Dedifferentiated amniotic fluid mesenchymal stem cell (primary cell): Measurements from ENCODE around the gene STK11.

Experiments used
- DNase-seq: peaks from one replicate; pipeline ENCODE4 v3.0.0-alpha.2; 2016; ENCODE audit errors: extremely low spot score

STK11 gene

DNA sequence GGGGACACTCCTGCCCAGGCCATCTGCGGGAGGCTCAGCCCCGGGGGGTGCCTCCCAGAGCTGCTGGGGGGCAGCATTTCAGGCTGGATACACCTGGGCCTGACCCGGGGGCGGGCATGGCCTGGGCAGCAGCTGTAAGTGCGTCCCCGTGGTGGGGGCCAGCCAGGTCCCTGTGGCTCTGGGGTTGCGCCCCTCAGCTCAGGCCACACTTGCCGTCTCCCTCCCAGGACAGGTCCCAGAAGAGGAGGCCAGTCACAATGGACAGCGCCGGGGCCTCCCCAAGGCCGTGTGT lies 20.6 kb downstream of the STK11 start:
- no peak for DNase-seq

DNA sequence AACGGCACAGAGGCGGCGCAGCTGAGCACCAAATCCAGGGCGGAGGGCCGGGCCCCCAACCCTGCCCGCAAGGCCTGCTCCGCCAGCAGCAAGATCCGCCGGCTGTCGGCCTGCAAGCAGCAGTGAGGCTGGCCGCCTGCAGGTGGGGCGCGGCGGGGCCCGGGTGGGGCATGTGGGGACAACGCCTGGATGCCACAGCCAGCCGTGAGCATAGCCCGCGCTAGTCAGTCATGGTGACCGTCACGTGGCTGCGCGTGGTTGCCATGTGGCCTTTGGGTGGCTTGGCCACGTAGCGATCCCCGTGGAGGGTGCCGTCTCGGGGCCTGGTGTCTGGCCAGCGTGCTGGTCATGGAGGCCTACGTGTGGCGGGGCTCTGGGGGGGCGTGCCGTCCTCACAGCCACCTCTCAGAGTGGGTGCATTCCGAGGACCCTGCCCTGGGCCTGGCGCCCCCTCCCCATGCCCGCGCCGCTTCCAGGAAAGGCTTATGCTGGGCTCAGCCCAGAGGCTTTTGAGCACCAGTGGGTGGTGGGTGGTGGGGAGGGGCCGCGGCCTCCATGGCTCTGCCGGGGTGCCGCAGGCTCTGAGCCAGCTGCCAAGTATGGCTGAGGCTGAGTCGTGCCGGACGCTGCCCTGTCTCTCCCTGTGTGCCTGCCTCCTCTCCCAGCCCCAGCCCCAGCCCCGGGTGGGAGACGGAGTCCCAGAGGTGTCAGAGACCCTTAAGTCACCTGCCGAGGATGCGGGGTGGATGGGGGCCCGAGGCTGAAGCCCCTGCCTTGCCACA lies 21.1 kb downstream of the STK11 start:
- DNase-seq, result no peak

DNA sequence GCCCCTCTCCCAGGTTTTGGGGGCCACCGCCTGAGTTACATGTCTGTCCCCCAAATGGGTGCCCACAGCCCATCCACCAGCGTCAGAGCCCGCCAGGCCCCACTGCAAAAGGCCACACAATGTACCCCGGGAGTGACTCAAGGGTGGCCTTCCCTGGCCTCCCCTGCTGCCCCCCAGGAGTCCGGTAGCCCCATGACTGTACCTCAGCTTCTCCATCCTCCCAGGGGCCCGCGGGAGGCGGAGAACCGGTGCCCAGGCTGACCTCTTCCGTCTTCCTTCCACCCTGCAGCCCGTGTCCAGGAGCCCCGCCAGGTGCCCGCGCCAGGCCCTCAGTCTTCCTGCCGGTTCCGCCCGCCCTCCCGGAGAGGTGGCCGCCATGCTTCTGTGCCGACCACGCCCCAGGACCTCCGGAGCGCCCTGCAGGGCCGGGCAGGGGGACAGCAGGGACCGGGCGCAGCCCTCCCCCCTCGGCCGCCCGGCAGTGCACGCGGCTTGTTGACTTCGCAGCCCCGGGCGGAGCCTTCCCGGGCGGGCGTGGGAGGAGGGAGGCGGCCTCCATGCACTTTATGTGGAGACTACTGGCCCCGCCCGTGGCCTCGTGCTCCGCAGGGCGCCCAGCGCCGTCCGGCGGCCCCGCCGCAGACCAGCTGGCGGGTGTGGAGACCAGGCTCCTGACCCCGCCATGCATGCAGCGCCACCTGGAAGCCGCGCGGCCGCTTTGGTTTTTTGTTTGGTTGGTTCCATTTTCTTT lies 21.9 kb downstream of the STK11 start:
- no peak for DNase-seq

- no peak for DNase-seq
Measured at GRCh38 chr19:1228161-1228957, 22.8 kb downstream of the STK11 start.

DNA sequence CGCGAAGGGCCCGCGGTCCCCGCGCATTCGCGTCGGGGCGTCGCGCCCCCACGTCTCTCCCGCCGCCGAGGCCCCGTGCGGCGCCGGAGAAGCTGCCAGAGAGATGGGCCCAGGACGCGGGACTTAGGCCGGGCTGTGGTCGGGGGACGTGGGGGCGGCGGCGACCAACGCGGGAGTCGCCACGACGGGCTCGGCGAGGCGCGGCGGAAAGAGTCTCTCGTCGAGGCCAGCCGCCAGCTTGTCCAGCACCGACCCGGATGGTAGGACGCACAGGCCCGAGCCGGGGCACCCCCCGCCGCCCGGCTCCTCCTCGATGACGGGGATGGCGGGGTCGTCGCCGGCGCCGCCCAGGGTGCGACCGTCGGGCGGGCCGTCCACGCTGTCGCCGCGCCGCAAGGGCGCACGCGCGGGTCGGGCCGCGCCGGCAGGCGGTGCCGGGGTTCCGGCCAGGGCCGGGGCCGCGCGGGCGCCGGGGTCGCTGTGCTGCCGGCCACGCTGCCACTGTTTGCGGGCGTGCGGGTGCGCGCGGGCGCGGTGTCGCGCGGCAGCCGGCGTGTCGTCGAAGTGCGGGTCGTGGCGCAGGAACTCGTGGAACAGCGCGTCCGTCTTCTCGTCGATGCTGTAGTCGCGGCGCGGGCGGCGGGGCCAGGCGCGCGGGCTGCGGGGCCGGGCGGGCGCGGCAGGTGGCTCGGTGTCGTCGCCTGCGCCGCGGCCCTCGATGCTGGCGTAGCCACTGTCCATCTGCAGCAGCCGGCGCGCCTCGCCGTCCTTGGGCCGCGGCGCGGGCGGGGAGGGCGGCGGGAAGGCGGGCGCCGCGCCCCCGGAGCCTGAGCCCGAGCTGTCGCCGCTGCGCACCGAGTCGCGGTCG lies 23.7 kb downstream of the STK11 start:
- no peak for DNase-seq

DNA sequence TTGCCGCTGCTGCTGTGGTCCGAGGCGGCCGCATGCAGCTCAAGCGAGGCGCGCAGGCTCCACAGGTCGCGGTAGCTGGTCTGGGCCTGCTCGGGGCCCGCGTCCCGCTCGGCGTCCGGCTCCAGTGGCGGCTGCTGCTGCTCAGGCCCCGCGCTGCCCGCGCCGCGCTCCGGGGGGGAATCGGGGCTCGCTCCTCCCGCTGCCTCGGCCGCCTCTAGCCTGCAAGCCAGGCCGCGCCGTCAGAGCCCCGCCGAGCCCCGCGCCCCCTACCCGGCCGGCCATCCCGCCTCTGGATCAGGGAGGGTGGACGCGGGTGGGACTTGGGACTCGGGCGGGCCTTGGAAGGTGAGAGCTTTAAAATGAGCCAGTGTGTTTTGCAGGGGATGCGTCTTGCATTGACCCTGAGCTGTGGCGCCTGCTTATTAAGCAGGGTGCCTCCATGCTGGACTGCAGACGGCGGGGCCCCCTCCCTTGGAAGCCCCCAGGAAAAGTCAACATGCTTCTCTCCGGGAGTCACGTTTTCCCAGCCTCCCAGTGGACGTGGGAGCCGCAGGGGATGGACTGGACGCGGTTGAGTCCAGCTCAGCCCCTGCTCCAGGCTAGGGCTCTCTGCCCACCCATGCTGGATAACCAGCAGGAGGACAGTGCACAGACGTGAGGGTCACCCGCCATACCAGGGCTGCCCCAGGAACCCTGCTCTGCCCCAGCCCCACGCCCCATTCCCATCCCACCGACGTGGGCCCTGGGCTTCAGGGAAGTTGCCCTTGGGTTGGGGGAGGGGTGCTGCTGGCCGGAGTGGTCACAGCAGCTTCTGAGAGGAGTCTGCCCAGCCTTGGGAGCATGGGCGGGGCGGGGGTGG lies 24.6 kb downstream of the STK11 start:
- DNase-seq, result no peak

GRCh38 chr19:1230783-1231489 lies 25.4 kb downstream of the STK11 start:
- no peak for DNase-seq

DNA sequence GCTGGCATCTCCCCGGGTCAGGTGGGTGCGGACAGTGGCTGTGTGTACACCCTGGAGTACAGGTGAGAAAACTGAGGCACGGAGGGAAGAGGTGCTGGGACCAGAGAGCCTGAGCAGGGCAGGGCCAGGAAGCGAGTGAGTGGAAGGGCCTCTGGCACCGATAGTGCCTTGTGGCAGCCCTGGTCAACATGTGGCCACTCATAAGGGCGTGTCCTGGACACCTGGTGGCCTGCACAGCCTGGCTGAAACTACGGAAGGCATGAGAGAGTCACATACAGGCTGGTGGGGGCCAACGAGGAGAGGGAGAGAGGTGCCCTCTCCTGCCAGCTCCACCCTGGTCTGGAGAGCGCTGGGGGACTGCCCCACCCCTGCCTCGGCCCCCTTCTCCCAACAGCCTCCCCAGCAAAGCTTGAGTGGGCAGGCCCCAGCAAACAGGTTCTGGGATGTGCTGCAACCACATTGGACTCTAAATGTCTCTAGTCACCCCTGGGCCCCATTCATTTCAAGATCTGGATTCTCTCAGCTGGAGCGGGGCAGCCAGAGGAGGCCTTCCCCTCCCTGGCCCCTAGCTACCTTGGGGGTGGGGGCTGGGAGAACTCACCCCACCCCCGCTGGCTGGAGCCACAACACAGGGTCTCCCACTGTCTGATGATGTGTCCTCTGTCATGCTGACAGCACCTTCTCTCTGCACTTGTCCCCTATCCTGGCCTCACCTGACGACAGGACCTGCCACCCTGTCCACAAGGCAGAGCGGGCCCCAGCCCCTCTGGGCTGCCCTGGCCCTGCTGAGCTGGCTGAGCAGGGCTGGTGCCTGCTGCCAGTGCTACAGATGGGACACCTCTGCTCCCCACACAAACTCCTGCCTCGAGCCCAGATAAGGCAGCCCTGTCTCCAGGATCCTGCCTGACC lies 26.4 kb downstream of the STK11 start:
- no peak for DNase-seq

DNA sequence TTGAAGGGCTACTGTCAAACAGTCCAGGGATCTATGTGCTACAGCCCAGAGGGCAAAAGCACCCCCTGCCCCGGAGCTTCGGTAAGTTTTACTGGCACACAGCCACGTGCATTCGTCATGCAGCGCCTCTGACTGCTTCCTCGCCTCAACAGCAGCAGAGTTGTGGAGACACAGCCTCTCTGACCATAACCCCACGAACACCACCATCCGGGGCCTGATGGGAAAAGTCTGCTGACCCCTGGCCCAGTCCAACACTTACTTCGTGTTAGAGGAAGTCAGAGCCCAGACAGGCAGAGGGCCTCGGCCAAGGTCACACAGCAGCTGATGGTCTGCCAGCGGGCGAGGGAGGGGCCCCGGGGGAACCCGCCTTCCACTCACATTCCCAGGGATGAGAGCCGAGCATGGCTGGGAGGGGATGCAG lies 27.1 kb downstream of the STK11 start:
- no peak for DNase-seq

DNA sequence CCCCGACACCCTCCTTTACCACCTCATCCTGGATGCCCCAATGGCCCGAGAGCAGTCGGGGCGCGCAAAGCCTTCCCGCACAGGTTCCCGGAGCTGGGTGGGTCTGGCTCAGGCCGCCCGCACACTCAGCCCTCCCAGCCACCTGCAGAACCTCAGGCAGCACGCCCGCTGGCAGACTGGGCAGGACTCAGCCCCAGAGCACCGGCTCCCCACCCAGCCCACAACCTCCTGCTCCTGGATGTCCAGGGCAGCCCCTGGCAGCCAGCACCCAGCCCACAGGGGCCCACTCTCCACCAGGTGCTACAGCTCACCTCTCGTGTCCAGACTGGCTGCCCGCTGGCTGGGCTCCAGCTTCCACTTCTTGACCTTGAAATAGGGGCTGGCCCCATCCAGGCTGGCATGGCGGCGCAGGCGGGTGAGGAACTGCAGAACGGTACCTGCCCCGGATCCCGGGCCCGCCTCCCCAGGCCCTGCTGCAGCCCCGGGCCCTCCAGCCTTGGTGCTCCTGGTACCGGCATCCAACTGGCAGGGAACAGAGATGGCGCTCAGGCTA lies 27.6 kb downstream of the STK11 start:
- no peak for DNase-seq

- DNase-seq, result no peak
Measured at GRCh38 chr19:1234051-1234954, 28.7 kb downstream of the STK11 start.

DNA sequence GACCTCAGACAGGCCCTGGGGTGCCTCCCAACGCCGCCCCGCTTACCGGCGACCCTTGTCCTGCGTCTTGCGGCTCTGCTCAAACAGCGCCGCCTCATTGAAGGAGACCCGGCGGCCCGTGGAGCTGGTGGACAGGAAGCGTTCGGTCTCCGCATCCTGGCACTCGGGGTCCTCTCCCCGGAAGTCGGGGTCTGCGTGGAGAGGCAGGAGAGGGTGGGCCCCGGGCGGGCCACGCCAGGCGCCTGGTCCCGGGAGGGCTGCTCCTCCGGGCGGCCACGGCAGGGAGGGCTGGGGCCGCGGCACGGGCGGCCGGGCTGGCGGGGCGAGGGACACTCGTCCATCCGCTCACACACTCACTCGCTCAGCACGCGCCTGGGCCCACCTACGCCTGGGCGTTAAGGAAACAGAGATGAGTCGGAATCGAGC lies 29.4 kb downstream of the STK11 start:
- DNase-seq, result no peak

- DNase-seq, result no peak
Measured at GRCh38 chr19:1235625-1236538, 30.3 kb downstream of the STK11 start.

DNA sequence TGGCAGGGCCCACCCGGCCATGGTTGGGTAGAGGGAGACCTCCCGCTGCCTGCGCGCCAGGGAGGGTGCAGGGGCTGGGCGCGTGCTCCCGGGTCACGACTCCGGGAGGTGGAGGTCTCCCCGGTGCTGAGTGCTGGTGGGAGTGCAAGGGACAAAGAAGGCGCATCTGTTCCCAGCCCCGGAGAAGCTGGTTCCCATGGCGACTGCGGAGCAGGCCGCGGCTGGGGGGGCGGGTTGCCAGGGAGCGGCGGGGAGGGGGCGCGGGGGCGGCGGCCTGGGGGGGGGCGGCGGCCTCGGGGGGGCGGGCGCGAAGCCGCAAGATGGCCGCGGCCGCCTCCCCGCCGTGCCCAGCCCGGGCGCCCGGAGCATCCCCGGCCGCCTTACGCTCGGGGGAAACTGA lies 31.0 kb downstream of the STK11 start:
- DNase-seq, result no peak

DNA sequence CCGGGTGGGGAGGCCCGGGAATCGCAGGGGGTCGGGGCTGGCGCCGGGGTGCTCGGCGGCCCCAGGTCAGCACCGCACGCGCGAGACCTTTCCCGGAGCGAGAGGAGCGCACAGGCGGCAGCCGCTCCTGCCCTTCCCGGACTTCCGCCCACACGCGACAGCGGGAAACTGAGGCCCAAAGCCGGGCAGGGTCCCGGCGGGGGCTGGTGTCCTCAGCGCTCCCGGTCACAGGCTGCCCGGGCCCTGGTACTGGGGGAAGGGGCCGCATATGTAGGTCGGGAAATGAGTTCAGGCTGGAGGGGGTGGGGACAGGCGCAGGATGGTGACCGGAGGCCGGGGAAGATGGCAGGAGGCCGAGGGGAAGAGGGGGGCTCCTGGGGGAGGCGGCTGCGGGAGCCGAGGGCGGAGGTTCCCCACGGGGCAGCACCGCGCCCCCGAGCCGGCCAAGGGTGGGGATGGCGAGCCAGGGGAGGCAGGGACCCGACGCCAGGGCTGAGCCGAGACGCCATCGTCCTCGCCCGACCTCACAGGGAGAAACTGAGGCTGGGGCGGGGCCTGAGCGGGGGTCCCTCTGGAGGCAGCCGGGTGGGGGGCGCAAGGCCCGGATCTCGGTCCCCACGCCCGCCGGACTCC lies 31.6 kb downstream of the STK11 start:
- no peak for DNase-seq

DNA sequence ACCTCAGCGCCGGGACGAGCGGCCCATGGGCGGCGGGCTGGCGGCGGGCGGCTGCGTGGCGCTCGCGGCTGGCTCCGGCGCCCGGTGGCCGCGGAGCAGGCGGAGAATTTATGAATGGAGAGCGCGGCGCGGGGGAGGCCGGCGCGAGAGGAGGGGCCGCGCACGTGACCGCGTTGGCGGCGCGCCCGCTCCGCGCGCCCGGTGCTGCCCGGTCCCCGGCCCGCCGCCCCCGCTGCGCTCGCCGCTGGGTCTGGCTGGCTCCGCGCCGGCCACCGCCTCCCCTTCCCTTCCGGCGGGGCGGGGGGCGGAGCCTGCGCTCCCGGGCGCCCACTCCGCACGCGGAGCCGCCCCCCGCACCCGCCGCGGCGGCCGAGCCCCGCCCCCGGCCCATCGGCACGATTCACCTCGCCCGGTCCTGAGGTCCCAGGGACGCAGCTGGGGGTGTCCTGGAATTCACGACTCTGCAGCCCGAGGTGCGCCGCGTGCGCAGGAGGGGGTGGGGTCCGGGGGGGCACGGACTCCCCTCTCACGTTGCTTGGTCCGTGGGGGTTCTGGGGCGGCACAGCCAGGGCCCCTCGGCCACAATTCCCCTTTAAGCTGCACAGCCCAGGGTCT lies 32.3 kb downstream of the STK11 start, which contains the start of gene CBARP:
Gene CBARP (minus strand): TSS at position 252 of the 615 bp plus-strand sequence. CDS start 1,905 bp downstream, outside the sequence.
- DNase-seq, result no peak
